Measurements from ENCODE around the gene ADCY1. TPM values are rescaled to one million over a fixed set of nuclear protein-coding genes. Genes with fewer than 3 reads are reported as not detected.

Gene ADCY1
- total RNA-seq, 2 donors from 2014 or later = 15.3 to 18.5 TPM

DNA sequence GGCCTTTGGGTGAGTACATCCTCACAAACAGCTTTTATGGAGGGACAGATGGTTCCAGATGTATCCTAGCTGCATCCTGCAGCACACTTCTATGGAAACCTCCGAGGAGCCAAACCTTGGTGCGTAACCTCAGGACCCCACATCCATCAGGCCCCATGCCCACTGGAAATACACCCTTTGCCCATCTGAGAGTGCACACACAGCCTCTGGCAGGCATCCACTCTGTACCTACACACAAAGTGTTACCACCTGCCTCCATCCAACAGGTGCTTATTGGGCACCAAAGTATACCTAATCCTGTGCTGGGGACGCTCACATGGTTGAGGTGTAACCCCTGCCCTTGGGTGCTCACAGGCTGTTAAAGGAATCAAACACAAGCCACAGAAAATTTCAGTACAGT lies 117.9 kb downstream of the ADCY1 start:
- no peaks in the 10 kb centered on the region for H3K27me3 Mint-ChIP-seq (ENCODE audit: insufficient read depth)
- H3K4me3 Mint-ChIP-seq = no peak overlapping the region
- WGBS, 2 experiments (ENCODE audit: insufficient coverage in 1 of 2, insufficient read length in 1 of 2) = 91 to 100% methylated on average over 3 of the region's 3 CpGs
- H3K27ac ChIP-seq (ENCODE audit: low read depth, low read length) = no peak overlapping the region
- H3K36me3 Mint-ChIP-seq (ENCODE audit: low read depth) = no peaks in the 10 kb centered on the region
- H3K4me1 ChIP-seq (ENCODE audit: control insufficient read depth, insufficient read depth, low read length) = no peaks in the 10 kb centered on the region
- no peak overlapping the region for H3K9ac ChIP-seq (ENCODE audit: extremely low read depth, low read length, poor library complexity, severe bottlenecking)
- H3K9me3 Mint-ChIP-seq = no peaks in the 10 kb centered on the region
- no peak overlapping the region for H3K4me3 ChIP-seq (ENCODE audit: low read length)
- no peaks in the 10 kb centered on the region for H3K27me3 ChIP-seq (ENCODE audit: control insufficient read depth, insufficient read depth, low read length, poor library complexity, severe bottlenecking)
- no peak overlapping the region for H3K27ac Mint-ChIP-seq
- no peaks in the 10 kb centered on the region for H3K9me3 ChIP-seq (ENCODE audit: control insufficient read depth, low read length)
- no peak for DNase-seq
- no peak for TF ChIP-seq CTCF (conservative IDR thresholded peaks at IDR 0.05)
- peaks cover 6% of the 10 kb centered on the region for H3K4me1 Mint-ChIP-seq
- no peaks in the 10 kb centered on the region for H3K36me3 ChIP-seq (ENCODE audit: control insufficient read depth, insufficient read depth, low read length)

DNA sequence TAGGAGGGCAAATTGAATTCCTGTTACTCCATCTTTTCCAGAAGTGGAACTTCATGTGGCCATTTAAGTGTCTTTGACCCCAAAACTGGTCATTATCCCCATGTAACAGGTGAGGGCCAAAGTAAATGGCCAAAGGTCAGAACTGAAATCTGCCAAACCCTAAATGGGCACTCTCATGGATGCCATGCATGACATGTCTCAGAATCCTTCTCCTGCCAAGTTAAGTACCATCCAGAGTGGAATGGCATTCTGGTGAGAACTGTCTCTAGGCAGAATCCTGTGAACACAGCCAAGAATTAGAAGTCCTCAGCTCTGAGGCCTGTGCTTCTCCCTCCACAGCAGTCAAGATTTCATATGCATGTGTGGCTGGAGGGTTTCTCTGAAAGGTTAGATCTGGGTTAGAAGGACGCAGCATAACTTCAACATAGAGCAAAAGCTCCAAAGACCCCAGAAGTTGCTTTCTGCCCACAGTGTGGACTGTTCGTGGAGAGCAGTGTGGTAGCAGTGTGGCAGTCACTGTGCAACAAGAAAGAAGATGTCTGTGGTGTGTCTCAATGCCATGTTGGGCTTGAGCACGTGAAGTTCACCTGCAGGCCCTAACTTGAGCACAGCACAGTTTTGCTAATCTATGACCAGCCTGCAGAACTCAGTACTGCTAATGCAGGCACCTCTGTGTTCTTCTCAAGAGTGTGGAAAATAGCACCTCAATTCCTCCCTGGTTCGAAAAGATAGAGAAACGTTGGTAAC lies 121.3 kb downstream of the ADCY1 start:
- Mint-ChIP-seq H3K9me3 (no peaks in the 10 kb centered on the region), H3K4me3 (no peak overlapping the region), H3K36me3 (ENCODE audit: low read depth) (no peaks in the 10 kb centered on the region), H3K4me1 (no peaks in the 10 kb centered on the region), H3K27ac (no peak overlapping the region), H3K27me3 (ENCODE audit: insufficient read depth) (no peaks in the 10 kb centered on the region)
- H3K27ac ChIP-seq (ENCODE audit: low read depth, low read length) = no peak overlapping the region
- H3K4me3 ChIP-seq (ENCODE audit: low read length) = no peak overlapping the region
- no peak for TF ChIP-seq CTCF (conservative IDR thresholded peaks at IDR 0.05)
- no peak overlapping the region for H3K9ac ChIP-seq (ENCODE audit: extremely low read depth, low read length, poor library complexity, severe bottlenecking)
- no peaks in the 10 kb centered on the region for H3K4me1 ChIP-seq (ENCODE audit: control insufficient read depth, insufficient read depth, low read length)
- 90% methylated on average over 5 of the region's 5 CpGs for WGBS, 2 experiments (ENCODE audit: insufficient coverage in 1 of 2, insufficient read length in 1 of 2)
- H3K27me3 ChIP-seq (ENCODE audit: control insufficient read depth, insufficient read depth, low read length, poor library complexity, severe bottlenecking) = no peaks in the 10 kb centered on the region
- H3K36me3 ChIP-seq (ENCODE audit: control insufficient read depth, insufficient read depth, low read length) = no peaks in the 10 kb centered on the region
- DNase-seq = peak; percentile 21
- no peaks in the 10 kb centered on the region for H3K9me3 ChIP-seq (ENCODE audit: control insufficient read depth, low read length)

GRCh38 chr7:45696476-45696875 lies 122.3 kb downstream of the ADCY1 start:
- TF ChIP-seq CTCF (conservative IDR thresholded peaks at IDR 0.05) = no peak
- H3K4me3 Mint-ChIP-seq = no peak overlapping the region

More at GRCh38 chr7:45696476-45696875, 122.3 kb downstream of the ADCY1 start:
- H3K9me3 ChIP-seq (ENCODE audit: control insufficient read depth, low read length) = no peaks in the 10 kb centered on the region
- H3K4me1 ChIP-seq (ENCODE audit: control insufficient read depth, insufficient read depth, low read length) = no peaks in the 10 kb centered on the region
- Mint-ChIP-seq H3K36me3 (ENCODE audit: low read depth) (no peaks in the 10 kb centered on the region), H3K27me3 (ENCODE audit: insufficient read depth) (no peaks in the 10 kb centered on the region), H3K27ac (no peak overlapping the region), H3K9me3 (no peaks in the 10 kb centered on the region), H3K4me1 (no peaks in the 10 kb centered on the region)
- H3K4me3 ChIP-seq (ENCODE audit: low read length) = no peak overlapping the region
- peak; percentile 24 for DNase-seq
- H3K27ac ChIP-seq (ENCODE audit: low read depth, low read length) = no peak overlapping the region
- 71 to 84% methylated on average over 1 to 4 of the region's 4 CpGs for WGBS, 2 experiments (ENCODE audit: insufficient coverage in 1 of 2, insufficient read length in 1 of 2)
- H3K36me3 ChIP-seq (ENCODE audit: control insufficient read depth, insufficient read depth, low read length) = no peaks in the 10 kb centered on the region
- no peak overlapping the region for H3K9ac ChIP-seq (ENCODE audit: extremely low read depth, low read length, poor library complexity, severe bottlenecking)
- no peaks in the 10 kb centered on the region for H3K27me3 ChIP-seq (ENCODE audit: control insufficient read depth, insufficient read depth, low read length, poor library complexity, severe bottlenecking)
